Measurements from ENCODE around the gene DGCR8. TPM values are rescaled to one million over a fixed set of nuclear protein-coding genes. Genes with fewer than 3 reads are reported as not detected.

The DGCR8 gene
- total and polyA plus RNA-seq, 11 donors: 8.8 to 22.1 (median 13.0) TPM

GRCh38 chr22:20086101-20086599 lies 6.1 kb downstream of the DGCR8 start:
- no peaks in the 10 kb centered on the region for H3K9me3 ChIP-seq
- H3K4me1 ChIP-seq: peaks cover 3 to 46% (median 37%) of the 10 kb centered on the region in 12 donors
- TF ChIP-seq CTCF (IDR thresholded peaks at IDR 0.05) (no peak), POLR2A (IDR thresholded peaks at IDR 0.05) (no peak)
- H3K27me3 ChIP-seq: no peaks in the 10 kb centered on the region
- peaks cover 7 to 60% (median 56%) of the 10 kb centered on the region in 9 donors for H3K36me3 ChIP-seq
- no peak for ATAC-seq
- intact Hi-C loops (cut with DNase I): loop anchor here in 2 of 10 donors (10.0 kb wide), 2 partner anchors 51 to 121 kb away; no protein-coding TSS in a partner anchor
- H3K27ac ChIP-seq: no peak overlapping the region
- no peak overlapping the region for H3K4me3 ChIP-seq
- 91 to 92% (median 92%) methylated on average over 24 of the region's 24 CpGs for WGBS, 4 donors
- peak in 2 of 5 donors; percentile 8 to 16 for DNase-seq

GRCh38 chr22:20086763-20087162 lies 6.7 kb downstream of the DGCR8 start:
- Histone ChIP-seq H3K4me1 (peaks cover 3 to 40% (median 31%) of the 10 kb centered on the region in 12 donors), H3K9me3 (no peaks in the 10 kb centered on the region), H3K36me3 (peaks cover 7 to 66% (median 62%) of the 10 kb centered on the region in 9 donors), H3K27me3 (no peaks in the 10 kb centered on the region), H3K4me3 (no peak overlapping the region), H3K27ac (no peak overlapping the region)
- WGBS, 4 donors: 88 to 98% (median 96%) methylated on average over 5 of the region's 5 CpGs
- TF ChIP-seq POLR2A (IDR thresholded peaks at IDR 0.05) (no peak), CTCF (IDR thresholded peaks at IDR 0.05) (no peak)
- no peak for ATAC-seq
- DNase-seq: peak in 1 of 5 donors; percentile 1
- intact Hi-C loops (cut with DNase I): loop anchor here in 2 of 10 donors (10.0 kb wide), 2 partner anchors 52 to 122 kb away; no protein-coding TSS in a partner anchor

- TF ChIP-seq CTCF (IDR thresholded peaks at IDR 0.05) (no peak), POLR2A (IDR thresholded peaks at IDR 0.05) (no peak)
- H3K4me3 ChIP-seq: no peak overlapping the region
- H3K27ac ChIP-seq: no peak overlapping the region
- intact Hi-C loops (cut with DNase I): loop anchor here in 2 of 10 donors (10.0 kb wide), 2 partner anchors 53 to 123 kb away; no protein-coding TSS in a partner anchor
- H3K4me1 ChIP-seq: peaks cover 3 to 31% (median 24%) of the 10 kb centered on the region in 12 donors
- no peak for ATAC-seq
- peaks cover 7 to 75% (median 71%) of the 10 kb centered on the region in 9 donors for H3K36me3 ChIP-seq
- no peaks in the 10 kb centered on the region for H3K9me3 ChIP-seq
- 85 to 91% (median 88%) methylated on average over 14 of the region's 14 CpGs for WGBS, 4 donors
- DNase-seq: peak in 2 of 5 donors; percentile 6 to 15
- H3K27me3 ChIP-seq: no peaks in the 10 kb centered on the region
These were observed 7.5 kb downstream of the DGCR8 start for GRCh38 chr22:20087319-20088262.

- TF ChIP-seq POLR2A (IDR thresholded peaks at IDR 0.05) (no peak), CTCF (IDR thresholded peaks at IDR 0.05) (no peak)
- intact Hi-C loops (cut with DNase I): loop anchor here in 2 of 10 donors (10.0 kb wide), 2 partner anchors 53 to 123 kb away; no protein-coding TSS in a partner anchor
- peak in 2 of 5 donors; percentile 10 to 20 for DNase-seq
- no peak overlapping the region for H3K4me3 ChIP-seq
- no peak for ATAC-seq
- H3K27ac ChIP-seq: no peak overlapping the region
- H3K4me1 ChIP-seq: peaks cover 2 to 29% (median 17%) of the 10 kb centered on the region in 12 donors
- H3K9me3 ChIP-seq: no peaks in the 10 kb centered on the region
- peaks cover 7 to 81% (median 77%) of the 10 kb centered on the region in 9 donors for H3K36me3 ChIP-seq
- 87 to 91% (median 88%) methylated on average over 7 to 8 of the region's 8 CpGs for WGBS, 4 donors
- no peaks in the 10 kb centered on the region for H3K27me3 ChIP-seq
These were observed 8.2 kb downstream of the DGCR8 start for GRCh38 chr22:20088263-20088648.
